H4 (cell line): ENCODE measurements around the gene DNAH11. TPM values are rescaled to one million over a fixed set of nuclear protein-coding genes. Genes with fewer than 3 reads are reported as not detected.
"Not testable (repeated sequence)": the region's sequence is repeated elsewhere in the genome, so short reads cannot be mapped to it uniquely, and the experiment has no call there.

Source experiments
- DNase-seq: peaks from one replicate; pipeline ENCODE4 v3.0.0-alpha.2; 2015; ENCODE audit warnings: low spot score
- total RNA-seq: library from RNA; depleted of rRNA; stranded (reverse); fragments of >200 nt; shearing (Covaris generic); gene quantifications from 2 replicates; pipeline ENCODE4 v1.2.3, GENCODE V29; 2014; rRNA removed

The DNAH11 gene
- 53.6 and 60.4 TPM in 2 replicates for total RNA-seq

DNA sequence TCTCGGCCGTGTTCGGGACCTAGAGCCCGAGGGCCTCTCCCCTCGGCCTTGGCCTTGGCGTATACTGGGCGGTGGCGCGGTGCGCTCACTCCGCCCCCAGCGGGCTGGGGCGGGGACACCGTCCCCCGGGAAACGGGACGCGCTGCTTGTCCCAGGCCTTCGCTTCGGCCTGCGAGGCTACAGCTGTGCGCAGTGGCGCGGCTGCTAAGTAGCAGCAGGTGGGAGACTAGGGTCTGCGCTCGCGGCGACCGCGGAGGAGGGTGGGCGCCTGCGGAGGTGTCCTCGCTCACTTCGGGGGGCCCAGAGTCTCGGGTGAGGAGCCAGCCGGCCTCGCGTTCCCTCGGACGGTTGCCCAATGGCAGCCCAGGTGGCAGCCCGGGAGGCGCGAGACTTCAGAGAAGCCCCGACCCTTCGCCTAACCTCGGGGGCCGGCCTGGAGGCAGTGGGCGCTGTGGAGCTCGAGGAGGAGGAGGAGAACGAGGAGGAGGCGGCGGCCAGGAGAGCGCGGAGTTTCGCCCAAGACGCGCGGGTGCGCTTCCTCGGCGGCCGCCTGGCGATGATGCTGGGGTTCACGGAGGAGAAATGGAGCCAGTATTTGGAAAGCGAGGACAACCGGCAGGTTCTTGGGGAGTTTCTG, at the start of gene DNAH11:
DNAH11 (plus strand) TSS at position 149 of the 637 bp plus-strand sequence; CDS start at position 356, 207 bp downstream.
- DNase-seq, result no peak

GRCh38 chr7:21495731-21496130, 47.1 kb upstream of the DNAH11 start:
- no peak for DNase-seq

DNA sequence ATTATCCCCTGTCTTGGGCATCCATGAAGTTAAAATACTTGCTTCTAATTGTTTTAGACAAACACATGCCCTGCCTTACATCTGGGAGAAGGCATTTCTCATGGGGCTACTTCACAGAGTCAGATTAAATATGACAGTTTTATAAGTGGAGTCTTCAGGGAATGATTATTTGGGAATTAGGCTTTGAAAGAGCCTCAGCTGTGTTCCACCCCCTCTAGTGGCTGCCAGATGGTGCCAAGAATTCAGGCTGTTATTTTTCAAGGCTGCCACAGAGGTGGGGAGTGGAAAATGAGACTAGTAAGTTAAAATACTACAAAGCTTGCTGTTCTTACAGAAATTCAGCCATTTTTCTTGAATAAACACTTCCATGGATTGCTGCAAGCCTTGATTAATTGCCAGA, 45.8 kb upstream of the DNAH11 start:
- peak; percentile 38 for DNase-seq

DNA sequence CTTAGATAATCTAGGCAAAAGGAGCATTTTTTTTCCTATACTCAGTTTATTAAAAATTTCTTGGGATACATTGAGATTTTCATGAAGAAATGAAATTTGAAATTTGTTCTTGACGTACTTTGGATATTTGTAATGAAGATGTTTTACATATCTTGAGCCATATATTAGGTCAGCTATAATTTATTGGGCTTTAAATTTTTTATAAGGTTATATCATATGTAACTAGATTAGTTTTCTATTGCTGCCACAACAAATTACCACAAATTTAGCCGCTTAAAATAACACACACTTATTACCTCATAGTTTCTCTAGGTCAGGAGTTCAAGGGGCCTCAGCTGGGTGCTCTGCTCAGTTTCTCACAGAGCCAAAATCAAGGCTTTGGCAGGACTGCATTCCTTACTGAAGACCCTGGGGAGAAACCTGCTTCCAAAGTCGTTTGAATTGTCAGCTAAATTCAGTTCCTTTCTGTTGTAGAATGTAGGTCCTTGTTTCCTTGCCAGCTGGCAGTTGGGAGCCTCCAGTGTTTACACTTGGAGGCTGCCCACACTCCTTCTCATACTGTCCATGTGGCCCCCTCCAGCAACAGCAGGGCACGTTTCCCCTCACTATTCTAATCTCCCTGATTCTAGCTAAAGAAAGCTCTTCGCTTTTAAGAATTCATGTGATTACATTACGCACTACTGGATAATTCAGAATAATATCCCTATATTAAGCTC, 42.6 kb upstream of the DNAH11 start:
- DNase-seq, result no peak

GRCh38 chr7:21504021-21504420, 38.8 kb upstream of the DNAH11 start:
- no peak for DNase-seq

- peak; percentile 59 for DNase-seq
Measured at GRCh38 chr7:21507627-21508343, 35.1 kb upstream of the DNAH11 start.

DNA sequence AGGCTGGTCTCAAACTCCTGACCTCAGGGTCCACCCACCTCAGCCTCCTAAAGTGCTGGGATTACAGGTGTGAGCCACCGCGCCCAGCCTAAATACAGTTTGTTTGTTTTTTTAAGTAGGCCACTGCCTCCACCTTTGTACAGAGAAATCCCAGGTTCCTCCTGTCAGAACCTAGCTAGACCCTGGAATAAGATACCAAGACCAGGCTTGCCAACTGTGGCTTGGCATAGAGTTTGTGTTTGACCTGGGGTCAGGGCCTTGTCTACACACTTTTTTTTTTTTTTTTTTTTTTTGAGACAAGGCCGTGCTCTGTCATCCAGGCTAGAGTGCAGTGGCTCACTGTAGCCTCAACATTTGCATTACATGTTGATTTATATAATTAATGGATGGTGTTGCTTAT, 34.3 kb upstream of the DNAH11 start:
- DNase-seq, result no peak

DNA sequence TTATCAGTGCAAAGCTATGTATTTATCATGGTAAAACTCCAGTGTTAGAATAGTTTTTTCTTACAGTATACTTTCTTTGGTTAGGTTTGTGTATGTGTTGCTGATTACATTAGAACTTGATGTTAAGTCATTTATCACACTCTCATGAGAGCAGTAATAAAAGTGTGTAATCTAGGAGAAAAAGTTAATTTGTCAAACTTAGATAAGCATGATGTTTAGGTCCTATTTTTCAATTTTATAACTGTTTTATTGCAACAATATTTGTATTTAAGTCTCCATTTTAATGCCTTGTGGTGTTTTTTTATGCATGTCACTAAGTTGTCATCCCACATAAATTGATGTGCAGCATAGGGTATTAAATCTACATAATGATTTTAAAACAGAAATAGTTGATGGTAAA, 28.8 kb upstream of the DNAH11 start:
- DNase-seq, result no peak

DNA sequence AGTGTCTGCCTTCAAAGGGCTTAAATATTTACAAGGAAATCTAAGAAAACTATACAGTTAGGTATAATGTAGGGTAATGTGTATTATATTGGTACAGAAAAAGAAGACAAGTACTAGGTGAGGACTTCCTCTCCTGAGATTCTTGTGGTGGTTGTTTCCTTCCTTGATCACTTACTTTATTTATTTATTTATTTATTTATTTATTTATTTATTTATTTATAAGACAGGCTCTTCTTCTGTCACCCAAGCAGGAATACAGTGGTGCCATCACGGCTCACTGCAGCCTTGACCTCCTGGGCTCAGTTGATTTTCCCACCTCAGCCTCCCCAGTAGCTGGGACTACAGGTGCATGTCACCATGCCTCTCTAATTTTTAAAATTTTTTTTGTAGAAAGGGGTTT, 18.2 kb upstream of the DNAH11 start:
- DNase-seq, result no peak

GRCh38 chr7:21526007-21526406, 16.8 kb upstream of the DNAH11 start:
- no peak for DNase-seq

DNA sequence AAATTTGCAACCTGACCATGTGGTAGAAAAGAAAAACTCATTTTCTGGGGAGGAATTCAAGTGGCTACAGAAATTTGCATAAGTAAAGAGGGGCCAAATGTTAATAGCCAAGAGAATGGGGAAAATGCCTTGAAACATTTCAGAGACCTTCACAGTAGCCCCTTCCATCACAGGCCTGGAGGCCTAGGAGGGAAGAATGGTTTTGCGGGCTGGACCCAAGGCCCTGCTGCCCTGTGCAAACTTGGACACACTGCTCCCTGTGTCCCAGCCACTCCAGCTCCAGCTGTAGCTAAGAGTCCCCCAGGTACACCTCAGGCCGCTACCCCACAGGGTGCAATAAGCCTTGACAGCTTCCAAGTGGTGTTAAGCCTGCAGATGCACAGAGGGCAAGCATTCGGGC, 16.4 kb upstream of the DNAH11 start:
- DNase-seq, result no peak

DNA sequence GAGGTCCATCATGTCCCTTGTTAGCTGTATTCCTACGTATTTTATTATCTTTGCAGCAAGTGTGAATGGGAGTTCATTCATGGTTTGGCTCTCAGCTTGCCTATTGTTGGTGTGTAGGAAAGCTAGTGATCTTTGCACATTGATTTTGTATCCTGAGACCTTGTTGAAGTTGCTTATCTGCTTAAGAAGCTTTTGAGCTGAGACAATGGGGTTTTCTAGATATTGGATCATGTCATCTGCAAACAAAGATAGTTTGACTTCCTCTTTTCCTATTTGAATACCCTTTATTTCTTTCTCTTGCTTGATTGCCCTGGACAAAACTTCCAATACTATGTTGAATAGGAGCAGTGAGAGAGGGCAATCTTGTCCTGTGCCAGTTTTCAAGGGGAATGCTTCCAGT, 10.4 kb upstream of the DNAH11 start:
- not testable (repeated sequence) for DNase-seq

- DNase-seq, result not testable (repeated sequence)
Measured at GRCh38 chr7:21533646-21534045, 9.2 kb upstream of the DNAH11 start.

GRCh38 chr7:21536445-21537118, 6.3 kb upstream of the DNAH11 start:
- not testable (repeated sequence) for DNase-seq

GRCh38 chr7:21538936-21539495, 3.8 kb upstream of the DNAH11 start:
- no peak for DNase-seq

GRCh38 chr7:21543528-21544302, 876 bp downstream of the DNAH11 start:
- DNase-seq, result no peak

DNA sequence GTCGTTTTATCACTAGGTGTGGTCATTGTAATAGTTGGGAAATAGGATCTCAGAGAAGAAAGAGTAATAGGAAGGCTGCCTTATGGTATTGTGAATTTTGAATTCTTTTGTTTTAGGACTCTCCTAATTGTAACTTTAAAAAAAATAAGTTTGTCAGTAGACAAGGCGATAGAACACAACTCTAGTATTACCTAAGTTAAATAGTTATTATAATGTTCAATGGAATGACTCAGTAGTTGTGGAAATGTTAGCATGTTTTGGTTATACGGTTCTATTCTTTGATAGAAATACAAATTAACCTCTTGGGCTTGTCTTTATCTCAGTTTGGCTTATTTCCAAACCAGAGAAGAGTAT, 1.4 kb downstream of the DNAH11 start:
- DNase-seq, result no peak

DNA sequence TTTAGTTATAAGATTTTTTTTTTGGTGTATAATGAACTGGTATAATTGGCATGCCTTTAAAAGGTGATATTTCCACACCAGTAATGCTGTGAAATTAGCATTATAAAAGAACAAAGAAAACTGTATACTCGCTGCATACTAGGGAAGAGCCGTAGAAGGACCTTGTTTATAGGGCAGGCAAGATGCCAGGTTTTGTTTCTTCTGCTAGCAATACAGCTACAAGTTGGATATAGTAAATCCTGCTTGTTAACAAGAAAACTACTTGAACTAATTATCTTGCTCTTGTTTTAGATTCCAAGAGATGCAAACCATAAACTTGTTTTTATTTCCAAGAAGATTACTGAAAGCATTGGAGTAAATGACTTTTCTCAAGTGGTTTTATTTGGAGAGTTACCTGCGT, 1.9 kb downstream of the DNAH11 start:
- DNase-seq, result no peak

- DNase-seq, result no peak
Measured at GRCh38 chr7:21547501-21547900, 4.7 kb downstream of the DNAH11 start.

GRCh38 chr7:21548491-21548890, 5.7 kb downstream of the DNAH11 start:
- DNase-seq, result no peak

GRCh38 chr7:21550076-21550475, 7.2 kb downstream of the DNAH11 start:
- no peak for DNase-seq
